ENCODE results near the gene CNTN6. TPM values are rescaled to one million over a fixed set of nuclear protein-coding genes. Genes with fewer than 3 reads are reported as not detected.

Gene CNTN6
- total RNA-seq, 1 experiment from 2014 or later = not detected

DNA sequence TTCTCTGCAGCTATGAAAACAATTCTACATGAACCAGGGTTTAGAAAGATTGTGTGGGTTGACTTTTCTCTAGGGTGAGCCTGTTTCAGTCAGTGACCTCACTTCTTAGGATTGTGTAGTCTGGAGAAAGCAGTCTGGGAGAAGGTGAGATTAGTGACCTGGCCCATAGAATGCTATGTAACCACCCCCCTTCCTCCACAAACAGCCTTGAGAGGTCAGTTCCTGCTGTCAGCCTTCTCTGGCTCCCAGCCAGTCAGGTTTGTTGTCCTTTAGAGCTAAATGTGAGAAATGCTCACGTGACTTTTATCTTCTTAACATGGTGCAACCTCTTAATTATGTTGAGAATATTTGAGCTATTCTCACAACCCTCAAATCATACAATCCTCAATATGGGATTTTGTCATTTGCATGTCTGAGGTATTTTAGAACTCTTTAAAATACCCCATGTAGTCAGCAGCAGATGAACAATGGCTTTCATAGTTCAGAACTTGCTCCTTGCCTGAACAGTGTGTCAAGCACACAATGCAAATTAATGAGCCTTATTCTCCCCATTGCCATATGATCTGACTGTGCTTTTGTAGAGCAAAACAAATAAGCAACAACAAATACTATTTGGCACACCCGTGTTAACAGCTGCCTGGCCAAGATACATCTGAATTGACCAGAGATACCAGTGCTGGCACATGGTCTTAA, 311.6 kb downstream of the CNTN6 start:
- ChIA-PET POLR2A (no interaction called here), CTCF (no interaction called here)
- Histone ChIP-seq H3K36me3 (ENCODE audit: control insufficient read depth, insufficient read depth, low read length) (no peaks in the 10 kb centered on the region), H3K4me1 (ENCODE audit: control insufficient read depth, insufficient read depth, low read length) (no peaks in the 10 kb centered on the region), H3K9me3 (ENCODE audit: control insufficient read depth, insufficient read depth, low read depth, low read length) (no peaks in the 10 kb centered on the region), H3K27ac (ENCODE audit: low read length) (no peak overlapping the region), H3K27me3 (ENCODE audit: control insufficient read depth, insufficient read depth, low read length) (no peaks in the 10 kb centered on the region), H3K4me3 (ENCODE audit: low read depth in 2 of 2, low read length in 2 of 2) (no peak overlapping the region)
- TF ChIP-seq POLR2AphosphoS5 (IDR thresholded peaks at IDR 0.05; ENCODE audit: low read depth, low read length) (no peak), REST (IDR thresholded peaks at IDR 0.05; ENCODE audit: insufficient read depth in 1 of 2, low read depth in 2 of 2, low read length in 1 of 2) (no peak), CTCF (IDR thresholded peaks at IDR 0.05) (no peak)
- no TSS peak for BruUV-seq (replicated peaks)
- in situ Hi-C loops (cut with HindIII; ENCODE audit: low pct_unique_long_range_greater_than_20kb, low sequenced_read_pairs) (no loop called here), intact Hi-C loops (cut with micrococcal nuclease; ENCODE audit: unreplicated experiment) (no loop called here)
- DNase-seq (ENCODE audit: low read depth, low spot score) = no peak
- no peak for ATAC-seq

DNA sequence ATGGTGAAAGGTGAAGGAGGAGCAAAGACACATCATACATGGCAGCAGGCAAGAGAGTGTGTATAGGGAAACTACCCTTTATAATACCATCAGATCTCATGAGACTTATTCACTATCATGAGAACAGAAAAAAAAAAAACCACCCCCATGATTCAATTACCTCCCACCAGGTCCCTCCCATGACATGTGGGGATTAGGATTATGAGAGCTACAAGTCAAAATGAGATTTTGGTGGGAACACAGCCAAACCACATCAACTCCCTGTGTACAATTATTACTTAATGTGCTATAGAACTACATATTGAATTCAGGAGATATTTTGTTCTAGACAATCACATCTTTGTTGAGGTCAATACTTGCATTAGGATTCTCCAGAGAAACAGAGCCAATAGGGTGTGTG, 313.4 kb downstream of the CNTN6 start:
- no peak overlapping the region for H3K27ac ChIP-seq (ENCODE audit: low read length)
- no peak for ATAC-seq
- no peak for TF ChIP-seq REST (IDR thresholded peaks at IDR 0.05; ENCODE audit: insufficient read depth in 1 of 2, low read depth in 2 of 2, low read length in 1 of 2)
- TF ChIP-seq POLR2AphosphoS5 (IDR thresholded peaks at IDR 0.05; ENCODE audit: low read depth, low read length) = no peak
- no peak for TF ChIP-seq SIN3A (IDR thresholded peaks at IDR 0.05; ENCODE audit: borderline replicate concordance, insufficient read depth, low read depth, low read length)
- TF ChIP-seq TCF7L2 (IDR thresholded peaks at IDR 0.05; ENCODE audit: low read depth, low read length) = no peak
- TF ChIP-seq CTCF (IDR thresholded peaks at IDR 0.05) = no peak
- BruUV-seq (replicated peaks) = no TSS peak
- no peaks in the 10 kb centered on the region for H3K27me3 ChIP-seq (ENCODE audit: control insufficient read depth, insufficient read depth, low read length)
- H3K36me3 ChIP-seq (ENCODE audit: control insufficient read depth, insufficient read depth, low read length) = no peaks in the 10 kb centered on the region
- intact Hi-C loops (cut with micrococcal nuclease; ENCODE audit: unreplicated experiment) (no loop called here), in situ Hi-C loops (cut with HindIII; ENCODE audit: low pct_unique_long_range_greater_than_20kb, low sequenced_read_pairs) (no loop called here)
- no peak for DNase-seq (ENCODE audit: low read depth, low spot score)
- H3K4me3 ChIP-seq (ENCODE audit: low read depth in 2 of 2, low read length in 2 of 2) = no peak overlapping the region
- POLR2A ChIA-PET = no interaction called here
- H3K4me1 ChIP-seq (ENCODE audit: control insufficient read depth, insufficient read depth, low read length) = no peaks in the 10 kb centered on the region
- no peaks in the 10 kb centered on the region for H3K9me3 ChIP-seq (ENCODE audit: control insufficient read depth, insufficient read depth, low read depth, low read length)
- CTCF ChIA-PET = no interaction called here

Measured in Panc1 (cell line).